GM18520 (cell line): ENCODE results near the gene CCDC157.

Experiments
- ATAC-seq: cut with Tn5 transposase; IDR thresholded peaks from one replicate; pipeline ENCODE4 v1.9.1; 2021; ENCODE audit not compliant: unreplicated experiment

The CCDC157 gene

DNA sequence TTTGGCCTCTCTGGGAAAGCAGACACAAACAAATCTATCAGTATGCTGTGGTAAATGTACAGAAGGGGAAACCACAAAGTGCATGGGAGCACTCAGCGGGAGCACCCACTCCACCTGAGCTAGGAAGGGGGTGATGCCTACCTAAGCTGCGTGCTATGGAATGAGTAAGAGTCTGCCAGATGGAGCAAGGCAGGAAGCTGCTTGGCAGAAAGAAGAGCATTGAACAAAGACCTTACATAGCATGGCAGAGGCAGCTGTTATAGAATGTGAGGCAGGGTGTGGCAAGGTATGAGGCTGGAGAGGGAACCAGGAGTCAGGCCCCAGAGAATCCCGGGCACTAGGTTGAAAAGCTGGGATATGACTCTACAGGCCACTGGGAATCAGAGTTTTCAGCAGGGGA lies 55.0 kb downstream of the CCDC157 start:
- ATAC-seq: no peak

DNA sequence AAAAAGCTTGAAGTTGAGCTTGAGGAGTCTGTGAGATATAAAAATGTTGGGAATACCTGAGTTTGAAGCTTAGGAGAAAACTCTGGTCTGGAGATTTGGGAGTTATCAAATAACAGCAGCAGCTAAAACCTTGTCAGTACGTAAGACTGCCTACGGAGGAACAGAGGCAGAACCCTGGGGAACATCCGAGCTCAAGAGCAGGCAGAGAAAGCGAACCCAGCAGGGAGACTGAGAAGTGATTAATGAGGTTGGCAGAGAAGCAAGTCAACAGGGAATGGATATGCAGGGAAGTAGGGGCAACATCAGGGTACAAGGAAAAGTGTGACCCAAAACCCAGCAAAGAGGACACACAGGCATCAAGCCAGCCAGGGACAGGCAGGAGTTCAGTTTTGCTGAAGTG lies 56.2 kb downstream of the CCDC157 start:
- no peak for ATAC-seq

DNA sequence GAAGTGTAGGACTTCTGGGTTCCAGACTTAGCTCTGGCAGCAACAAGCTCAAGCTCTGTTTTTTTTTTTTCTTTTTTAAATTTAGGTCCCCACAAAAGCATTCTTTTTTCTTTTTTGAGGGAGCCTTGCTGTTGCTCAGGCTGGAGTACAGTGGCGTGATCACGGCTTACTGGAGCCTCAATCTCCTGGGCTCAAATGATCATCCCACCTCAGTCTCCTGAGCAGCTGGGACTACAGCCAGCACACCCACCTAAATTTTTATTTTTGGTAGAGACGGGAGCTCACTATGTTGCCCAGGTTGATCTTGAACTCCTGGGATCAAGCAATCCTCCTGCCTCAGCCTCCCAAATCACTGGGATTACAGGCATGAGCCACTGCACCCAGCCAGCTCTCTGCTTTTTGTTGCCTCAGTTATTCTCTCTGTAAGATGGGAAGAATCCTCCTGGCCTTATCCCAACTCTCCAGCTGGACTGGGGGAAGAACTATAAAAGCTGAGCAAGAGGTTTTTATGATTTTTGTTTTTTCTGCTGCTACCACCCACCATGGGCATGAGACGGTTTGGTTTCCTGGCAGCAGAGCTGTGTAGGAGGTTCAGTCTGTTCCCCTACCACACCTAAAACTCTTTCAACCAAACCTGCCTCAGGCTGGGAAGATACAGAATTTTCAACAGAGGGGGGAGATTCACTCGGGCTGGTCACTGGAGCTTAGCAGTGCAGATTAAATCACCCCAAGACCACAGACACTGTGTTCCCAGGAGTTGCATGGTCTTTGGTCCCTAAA lies 57.1 kb downstream of the CCDC157 start:
- ATAC-seq: no peak

DNA sequence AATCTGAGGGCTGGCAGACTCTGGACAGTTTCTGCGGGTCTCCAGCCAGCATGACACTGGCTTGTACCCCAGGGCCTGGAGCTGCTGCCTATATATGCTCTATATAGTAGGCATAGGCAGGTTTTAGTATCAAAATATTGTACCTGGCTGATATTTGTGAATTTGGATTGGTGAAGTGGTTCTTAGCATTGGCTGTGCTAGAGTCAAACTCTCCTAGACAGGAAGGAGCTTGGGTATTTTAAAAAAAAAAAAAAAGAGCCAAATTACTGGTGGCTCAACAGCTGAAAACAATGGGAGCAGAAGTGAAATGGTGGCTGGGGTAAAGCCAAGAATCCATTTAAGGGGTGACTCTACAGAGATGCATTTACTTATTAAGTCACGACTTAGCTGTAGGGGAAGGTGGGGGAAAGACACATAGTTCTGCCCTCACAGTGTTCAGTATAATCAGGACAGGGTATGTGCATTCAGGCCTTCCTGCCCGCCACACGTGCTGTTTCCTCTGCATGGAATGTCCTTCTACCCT lies 57.8 kb downstream of the CCDC157 start:
- ATAC-seq: no peak

DNA sequence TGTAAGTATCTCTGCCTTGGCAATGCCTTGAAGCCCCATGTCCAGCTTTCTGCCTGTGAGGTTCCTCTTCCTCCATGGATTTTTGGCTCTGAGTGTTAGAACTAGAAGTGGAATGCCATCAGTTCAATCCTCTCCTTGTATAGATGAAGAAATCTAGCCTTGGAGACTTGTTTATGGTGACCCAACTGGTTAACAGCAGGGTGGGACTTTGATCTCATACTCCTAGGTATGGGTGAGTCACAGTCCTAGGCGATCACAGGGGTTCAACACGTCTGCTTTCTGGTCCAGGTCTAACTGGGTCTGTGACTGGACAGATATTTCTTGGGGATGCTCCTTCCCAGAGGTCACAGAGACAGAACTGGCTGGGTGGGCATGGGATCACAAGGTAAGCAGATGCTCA lies 59.6 kb downstream of the CCDC157 start:
- no peak for ATAC-seq

DNA sequence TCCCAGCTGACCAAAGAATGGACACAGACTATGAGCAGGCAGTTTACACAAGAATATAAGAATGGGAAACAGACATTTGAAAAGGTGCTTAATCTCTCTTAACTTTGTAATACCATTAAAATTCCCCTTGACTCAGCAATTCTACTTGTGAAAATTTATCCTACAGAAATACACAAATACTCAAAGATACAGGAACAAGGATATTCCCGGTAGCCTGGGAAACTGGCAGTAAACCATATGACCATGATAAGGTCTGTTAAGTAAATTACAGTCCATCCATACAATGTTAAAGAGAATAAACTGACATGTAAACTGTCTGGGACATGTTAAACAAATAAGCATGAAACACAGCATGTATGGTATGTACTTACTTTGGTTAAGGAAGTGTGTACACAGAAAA lies 60.0 kb downstream of the CCDC157 start:
- no peak for ATAC-seq

DNA sequence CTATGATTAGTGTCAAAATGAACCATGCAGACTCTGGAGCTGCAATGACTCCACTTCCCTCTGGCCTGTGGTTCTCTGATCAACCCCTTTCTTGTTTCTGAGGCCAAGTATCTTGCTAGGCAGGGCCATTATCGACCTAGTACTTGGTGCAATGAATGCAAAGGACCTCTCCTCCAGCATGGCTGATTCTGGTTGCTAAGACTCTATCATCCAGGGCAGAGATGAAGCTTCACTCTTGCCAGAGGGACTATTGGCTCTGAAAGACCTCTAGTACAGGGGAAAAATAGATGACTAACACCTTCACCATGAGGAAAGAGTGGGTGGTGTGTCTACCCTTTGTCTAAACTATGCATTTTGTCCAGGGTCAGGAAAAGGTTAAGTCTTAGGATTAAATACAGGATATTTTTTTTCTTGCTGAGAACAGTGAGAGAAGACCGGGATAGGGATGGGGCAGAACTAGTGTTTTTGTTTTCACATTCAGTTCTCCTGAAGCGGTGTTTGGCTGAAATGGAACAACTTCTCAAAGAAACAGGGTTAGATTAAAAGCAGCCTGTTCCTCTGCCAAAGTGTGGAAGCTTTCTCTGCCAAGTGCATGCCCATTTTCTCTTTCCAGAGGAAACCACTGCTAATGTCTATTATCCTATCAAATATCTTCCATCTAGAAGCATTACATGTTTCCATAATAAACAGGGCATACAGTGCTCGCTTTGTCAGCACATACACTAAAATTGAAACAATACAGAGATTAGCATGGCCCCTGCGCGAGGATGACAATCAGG lies 63.7 kb downstream of the CCDC157 start:
- ATAC-seq: no peak

DNA sequence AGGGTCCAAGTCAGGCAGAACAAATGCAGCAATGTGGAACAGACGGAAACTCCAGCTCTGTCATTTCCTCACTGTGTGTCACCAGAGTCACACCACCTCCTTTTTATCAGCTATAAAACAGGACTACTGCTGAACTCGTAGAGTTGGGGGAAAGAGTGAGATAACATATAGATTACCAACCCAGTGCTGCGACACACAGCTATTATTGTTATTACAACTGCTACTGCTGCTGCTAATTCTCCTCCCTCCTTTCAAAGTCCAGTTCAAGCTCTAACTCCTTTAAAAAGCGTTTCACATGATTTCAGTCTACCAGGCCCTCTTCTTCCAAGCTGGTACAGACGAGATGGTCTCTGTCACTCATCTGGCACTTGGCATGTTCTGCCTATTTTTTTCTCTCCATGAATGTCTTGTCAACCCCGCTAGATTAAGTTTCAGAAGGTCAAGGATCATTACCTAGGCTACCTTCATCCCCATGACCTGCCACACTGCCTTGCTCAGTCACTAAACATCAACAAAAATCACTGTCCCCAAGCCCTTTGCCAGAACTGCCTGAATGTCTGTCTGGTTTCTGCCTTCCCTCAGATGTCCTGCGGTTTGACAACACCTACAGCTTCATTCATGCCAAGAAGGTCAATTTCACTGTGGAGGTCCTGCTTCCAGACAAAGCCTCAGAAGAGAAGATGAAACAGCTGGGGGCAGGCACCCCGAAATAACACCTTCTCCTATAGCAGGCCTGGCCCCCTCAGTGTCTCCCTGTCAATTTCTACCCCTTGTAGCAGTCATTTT lies 65.1 kb downstream of the CCDC157 start:
- no peak for ATAC-seq

DNA sequence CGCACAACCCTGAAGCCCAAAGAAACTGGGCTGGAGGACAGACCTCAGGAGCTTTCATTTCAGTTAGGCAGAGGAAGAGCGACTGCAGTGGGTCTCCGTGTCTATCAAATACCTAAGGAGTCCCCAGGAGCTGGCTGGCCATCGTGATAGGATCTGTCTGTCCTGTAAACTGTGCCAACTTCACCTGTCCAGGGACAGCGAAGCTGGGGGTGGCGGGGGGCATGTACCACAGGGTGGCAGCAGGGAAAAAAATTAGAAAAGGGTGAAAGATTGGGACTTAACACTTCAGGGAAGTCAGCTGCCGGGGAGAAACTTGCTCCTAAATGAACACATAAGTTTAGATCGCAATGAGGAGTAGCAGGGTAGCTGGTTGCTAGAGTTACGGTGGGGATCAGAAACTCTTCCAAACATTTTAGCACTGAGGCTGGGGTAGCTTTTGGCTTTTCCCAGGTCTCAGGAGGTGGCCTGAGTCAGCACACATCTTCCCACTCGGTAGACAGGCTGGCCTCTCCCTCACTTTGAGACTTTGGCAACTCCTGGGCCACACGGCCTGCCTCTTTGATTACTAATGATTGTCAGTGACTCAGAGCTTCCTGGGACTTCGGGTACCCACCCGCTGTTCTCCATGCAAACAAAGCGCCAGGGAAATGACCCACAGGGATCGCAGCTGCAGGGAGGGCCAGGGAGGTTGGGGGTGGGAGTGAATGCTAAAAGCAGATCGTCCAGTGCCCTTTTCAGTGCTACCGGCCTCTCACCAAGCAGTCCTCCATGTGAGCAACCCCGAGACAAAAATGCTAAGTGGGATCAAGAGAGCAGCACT lies 65.9 kb downstream of the CCDC157 start:
- no peak for ATAC-seq

DNA sequence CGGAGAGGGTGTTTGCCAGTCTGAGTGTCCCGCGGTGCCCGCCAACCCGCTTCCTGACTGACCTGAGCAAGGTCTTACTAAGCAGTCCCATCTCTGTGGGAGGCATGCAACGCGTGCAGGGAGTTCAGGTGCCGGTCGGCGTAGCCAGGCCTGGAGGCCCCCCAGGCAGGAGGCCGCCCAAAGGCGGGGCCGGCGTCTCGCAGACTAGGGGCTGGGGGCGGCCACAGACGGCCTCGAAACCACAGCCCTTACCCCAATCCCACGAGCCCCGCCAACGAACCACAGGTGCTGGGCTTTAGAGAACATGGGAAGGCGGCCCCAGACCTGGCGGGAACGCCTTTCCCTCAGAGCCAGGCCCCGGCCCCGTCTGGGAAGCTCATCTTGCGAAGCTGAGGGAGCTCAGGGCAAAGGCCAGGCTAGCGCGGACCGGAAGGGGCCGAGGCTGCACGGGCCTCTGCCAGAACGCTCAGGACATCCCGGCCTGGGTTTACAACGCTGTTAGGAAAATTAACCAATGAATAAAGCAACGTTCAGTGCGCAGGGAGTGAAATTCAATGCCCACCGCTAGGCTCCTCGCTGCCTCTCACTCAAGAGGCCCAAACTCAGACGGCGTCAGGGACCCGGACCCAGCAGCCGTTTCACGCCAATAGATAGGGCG lies 66.6 kb downstream of the CCDC157 start:
- ATAC-seq: peak; percentile 13

DNA sequence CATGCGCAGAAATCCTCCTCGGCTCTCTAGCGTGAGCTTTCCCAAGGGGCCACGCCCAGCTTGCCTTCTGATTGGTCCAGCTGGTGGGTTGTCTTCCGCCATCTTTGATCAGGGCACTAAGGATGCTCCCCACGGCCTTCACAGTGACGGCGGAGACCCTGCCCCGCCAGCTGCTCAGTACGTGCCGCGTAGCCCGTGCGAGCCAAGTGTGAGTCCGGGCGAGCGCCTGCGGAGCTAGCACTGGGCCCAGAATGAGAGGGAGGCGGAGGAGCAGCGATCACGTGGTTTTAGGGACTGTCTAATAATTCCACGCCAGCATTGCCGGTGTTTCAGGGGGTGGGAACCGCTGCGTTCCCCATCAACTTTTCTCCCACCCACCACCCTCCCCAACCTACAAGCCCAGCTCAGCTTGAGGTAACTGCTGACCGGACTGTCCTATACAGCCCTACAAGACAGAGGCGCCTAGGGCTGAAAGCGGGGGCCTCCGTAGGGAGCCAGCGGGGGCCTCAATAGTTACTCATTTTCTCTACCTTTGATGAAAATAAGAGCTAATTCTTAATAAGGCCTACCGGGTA lies 67.2 kb downstream of the CCDC157 start:
- peak; percentile 86 for ATAC-seq

DNA sequence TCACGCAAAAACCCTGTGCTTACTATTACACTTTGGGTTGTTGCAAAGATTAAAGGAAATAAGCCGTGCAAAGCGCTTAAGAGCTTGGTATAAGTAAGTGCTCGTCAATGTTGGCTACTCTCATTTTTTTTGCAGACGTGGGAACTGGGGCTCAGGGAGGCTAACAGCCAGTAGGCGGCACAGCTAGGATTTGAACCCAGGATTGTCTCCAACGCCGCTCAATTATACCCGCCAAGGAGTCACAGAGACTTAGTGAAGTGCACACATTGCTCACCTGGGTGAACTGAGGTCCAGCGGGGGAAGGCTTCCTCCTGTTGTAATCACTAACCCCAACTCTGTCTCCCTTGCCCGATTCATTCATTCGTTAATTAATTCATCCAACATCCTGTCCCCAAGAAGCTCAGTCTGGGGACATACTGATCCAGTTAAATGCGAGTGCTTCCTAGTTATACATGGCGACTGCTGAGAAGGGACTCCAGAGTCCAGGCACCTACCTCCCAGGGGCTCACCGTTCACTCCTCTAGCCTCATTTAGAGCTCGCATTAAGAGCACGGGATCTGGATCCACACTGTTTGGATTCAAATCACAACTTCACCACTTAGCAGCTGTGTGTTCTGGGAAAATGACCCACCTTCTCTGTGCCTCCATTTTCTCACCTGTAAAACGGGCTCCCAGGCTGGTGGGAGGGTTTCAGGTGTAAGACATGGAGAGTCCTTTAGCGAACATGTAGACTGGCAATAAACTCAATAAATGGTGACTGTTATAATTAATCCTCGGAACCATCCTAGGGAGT lies 67.9 kb downstream of the CCDC157 start:
- ATAC-seq: no peak

DNA sequence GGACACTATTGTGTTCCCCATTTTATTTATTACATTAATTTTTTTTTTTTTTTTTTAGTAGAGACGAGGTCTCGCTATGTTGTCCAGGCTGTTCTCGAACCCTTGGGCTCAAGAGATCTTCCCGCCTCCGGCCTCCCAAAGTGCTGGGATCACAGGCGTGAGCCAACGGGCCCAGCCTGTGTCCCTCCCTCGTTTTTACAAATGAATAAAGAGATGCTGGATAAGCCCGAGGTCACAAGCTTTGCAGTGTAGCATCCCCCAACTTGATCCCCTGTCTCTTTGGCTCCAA lies 68.5 kb downstream of the CCDC157 start:
- ATAC-seq: no peak

DNA sequence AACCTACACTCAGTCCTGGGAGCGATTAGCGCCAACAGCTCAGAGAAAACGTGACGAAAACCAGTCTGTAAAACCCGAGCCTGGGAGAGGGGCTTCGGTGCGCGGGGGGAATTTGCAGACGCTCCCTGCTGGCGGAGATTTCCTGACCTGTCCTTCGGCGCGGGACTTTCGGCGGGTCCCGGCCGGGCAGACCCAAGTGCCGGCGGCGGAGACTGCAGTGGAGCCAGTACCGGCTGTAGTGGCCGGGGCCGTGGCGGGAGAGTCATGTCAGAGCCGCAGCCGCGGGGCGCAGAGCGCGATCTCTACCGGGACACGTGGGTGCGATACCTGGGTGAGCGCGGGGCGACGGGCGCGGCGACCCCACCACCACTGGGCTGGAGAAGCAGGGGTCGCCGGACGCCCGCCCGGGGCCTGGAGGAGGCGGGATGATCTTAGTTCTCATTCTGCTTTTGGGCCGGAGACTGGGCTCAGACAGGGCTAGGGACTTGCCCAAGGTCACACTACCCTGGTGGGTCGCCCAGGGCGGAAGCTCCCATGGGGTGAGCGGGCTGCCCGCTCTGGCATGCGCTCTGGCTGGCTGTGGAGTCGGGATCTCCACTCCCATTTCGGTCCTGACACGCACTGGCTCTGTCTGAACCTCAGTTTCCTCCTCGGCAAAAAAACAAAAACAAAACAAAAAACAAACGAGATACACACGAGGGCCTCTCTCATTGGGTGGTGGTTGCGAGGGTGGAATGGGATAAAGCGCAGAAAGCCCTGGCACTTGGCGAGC lies 69.0 kb downstream of the CCDC157 start, which contains the start of gene MTFP1:
Gene MTFP1 (plus strand): TSS at position 153 of the 772 bp plus-strand sequence. CDS start 112 bp downstream, at position 265.
- no peak for ATAC-seq
